Measurements from ENCODE around the gene SPAG4.

The SPAG4 gene

GRCh38 chr20:35657271-35657670 is 41.6 kb downstream of the SPAG4 start:
- no peak for DNase-seq (ENCODE audit: low spot score)

GRCh38 chr20:35660122-35660937 is 44.7 kb downstream of the SPAG4 start:
- no peak for DNase-seq (ENCODE audit: low spot score)

DNA sequence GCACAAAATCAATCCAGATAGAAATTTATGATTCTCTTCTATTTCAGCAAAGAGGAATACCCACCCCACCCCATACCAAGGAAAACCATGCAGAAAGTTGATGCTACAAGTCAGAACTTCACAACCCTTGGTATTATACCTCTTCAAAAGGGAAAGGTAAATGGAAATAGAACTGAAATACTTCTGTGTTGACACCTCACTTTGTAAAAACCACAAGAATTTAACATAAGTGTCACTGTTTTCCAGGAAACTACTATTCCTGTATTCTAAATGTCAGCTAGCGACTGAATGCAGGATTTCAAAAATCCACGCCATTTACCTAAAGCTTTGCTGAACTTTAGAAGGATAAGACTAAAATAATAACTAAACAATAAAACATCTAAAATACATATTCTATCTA is 45.4 kb downstream of the SPAG4 start:
- no peak for DNase-seq (ENCODE audit: low spot score)

GRCh38 chr20:35661908-35662307 is 46.3 kb downstream of the SPAG4 start:
- no peak for DNase-seq (ENCODE audit: low spot score)

- no peak for DNase-seq (ENCODE audit: low spot score)
Observed at GRCh38 chr20:35662551-35662950, 46.9 kb downstream of the SPAG4 start.

DNA sequence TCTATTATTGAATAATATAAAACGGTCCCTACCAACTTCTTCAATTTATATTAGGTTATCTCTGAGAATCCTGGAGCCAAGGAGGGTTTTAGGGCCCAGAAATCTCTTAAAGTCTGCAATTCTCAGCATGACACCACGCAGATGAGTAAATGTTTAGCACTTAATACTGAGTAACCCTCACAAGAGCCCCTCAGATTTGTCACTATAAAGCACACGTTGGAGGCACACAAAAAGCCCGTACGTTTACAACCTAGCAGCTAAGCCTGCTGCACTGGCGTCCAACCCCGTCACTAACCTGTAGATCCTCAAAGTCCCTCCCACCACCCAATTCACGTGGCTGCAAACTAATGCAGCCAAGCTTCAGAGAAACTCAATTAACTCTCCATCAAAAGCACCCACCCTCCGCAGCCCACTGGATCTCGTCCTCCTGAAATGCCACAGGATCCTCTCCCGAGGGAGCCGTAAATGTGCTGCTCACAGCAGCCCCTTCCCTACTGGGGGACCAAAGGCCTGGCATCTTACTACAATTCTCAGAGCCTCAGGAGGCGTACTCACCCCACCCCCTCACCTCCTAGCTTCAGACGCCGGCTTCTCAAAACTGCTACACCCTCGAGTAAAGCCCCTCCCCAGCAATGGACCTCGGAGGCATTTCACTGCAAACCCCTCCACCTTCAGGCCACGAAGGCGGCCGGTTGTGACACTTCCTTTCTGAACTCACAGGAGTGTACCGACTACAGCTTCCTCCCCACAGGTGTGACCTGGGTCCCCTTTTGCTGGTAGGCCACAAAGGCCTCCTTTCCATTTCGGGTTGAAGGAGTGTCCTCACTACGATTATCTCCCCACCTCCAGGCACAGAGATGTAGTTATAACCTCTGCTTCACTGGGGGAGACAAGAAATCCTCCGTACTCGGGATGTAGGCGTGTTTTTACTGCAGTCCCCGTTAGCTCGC is 48.2 kb downstream of the SPAG4 start:
- peak; percentile 66 for DNase-seq (ENCODE audit: low spot score)

- peak; percentile 98 for DNase-seq (ENCODE audit: low spot score)
Observed at GRCh38 chr20:35664466-35665206, 49.0 kb downstream of the SPAG4 start, which contains the start of the genes CPNE1 and RBM12. CPNE1 (minus strand) TSS chr20:35664900; CDS start chr20:35632923, 31,977 bp downstream. RBM12 (minus strand) TSS chr20:35664900; CDS start chr20:35655322, 9,578 bp downstream.

GRCh38 chr20:35665949-35666288 is 50.3 kb downstream of the SPAG4 start:
- DNase-seq (ENCODE audit: low spot score) = no peak

GRCh38 chr20:35669221-35669620 is 53.6 kb downstream of the SPAG4 start:
- DNase-seq (ENCODE audit: low spot score) = no peak

GRCh38 chr20:35669681-35670080 is 54.1 kb downstream of the SPAG4 start:
- DNase-seq (ENCODE audit: low spot score) = no peak

All from D341Med (cell line).